ACHN (cell line): ENCODE measurements around the gene MCRIP2.
"Not testable (repeated sequence)": the region's sequence is repeated elsewhere in the genome, so short reads cannot be mapped to it uniquely, and the experiment has no call there.

Source experiments
- DNase-seq: peaks from one replicate; pipeline ENCODE4 v3.0.0-alpha.2; 2015
- in situ Hi-C: cut with HindIII; loops from 2 replicates; pipeline ENCODE4 v1.10.0; 2017; ENCODE audit warnings: low sequenced_read_pairs, low pct_ligation_motif_present, low pct_unique_long_range_greater_than_20kb

Gene MCRIP2, protein sequence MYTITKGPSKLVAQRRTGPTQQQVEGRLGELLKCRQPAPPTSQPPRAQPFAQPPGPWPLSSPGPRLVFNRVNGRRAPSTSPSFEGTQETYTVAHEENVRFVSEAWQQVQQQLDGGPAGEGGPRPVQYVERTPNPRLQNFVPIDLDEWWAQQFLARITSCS

DNA sequence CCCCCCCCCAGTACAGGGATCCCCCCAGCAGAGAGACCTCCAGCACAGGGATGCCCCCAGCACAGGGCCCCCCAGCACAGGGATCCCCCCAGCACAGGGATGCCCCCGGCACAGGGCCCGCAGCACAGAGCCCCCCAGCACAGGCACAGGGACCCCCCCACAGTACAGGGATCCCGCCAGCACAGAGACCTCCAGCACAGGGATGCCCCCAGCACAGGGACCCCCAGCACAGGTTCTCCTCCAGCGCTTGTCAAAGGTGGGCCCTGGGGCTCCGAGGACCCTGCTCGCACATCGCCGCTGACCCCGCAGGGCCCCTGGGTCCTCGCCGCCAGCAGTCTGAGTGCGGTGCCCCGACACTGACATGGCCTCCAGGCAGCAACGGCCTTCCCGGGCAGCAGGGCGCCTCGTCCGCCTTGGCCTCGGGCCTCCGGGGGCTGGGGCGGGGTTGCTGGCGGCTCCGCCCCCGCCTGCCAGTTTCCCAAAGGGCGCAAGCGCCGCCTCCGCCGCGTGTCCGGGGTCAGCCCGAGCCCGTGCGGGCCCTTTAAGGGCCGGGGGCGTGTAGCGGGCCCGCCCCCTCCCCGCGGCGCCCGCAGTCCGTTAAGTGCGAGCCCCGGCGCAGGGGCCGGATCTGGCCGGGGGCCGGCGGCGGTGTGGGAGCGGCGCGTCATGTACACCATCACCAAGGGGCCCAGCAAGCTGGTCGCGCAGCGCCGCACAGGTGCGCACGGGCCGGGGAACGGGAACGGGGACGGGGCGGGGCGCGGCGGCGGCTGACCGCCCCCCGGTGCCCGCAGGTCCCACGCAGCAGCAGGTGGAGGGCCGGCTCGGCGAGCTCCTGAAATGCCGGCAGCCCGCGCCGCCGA is at the start of gene MCRIP2:
Gene MCRIP2, plus strand, starts transcription at position 503 of the 863 bp plus-strand sequence. Its CDS starts 164 bp downstream, at position 667.
- DNase-seq, result peak; percentile 93
- in situ Hi-C loops, result no loop called here

DNA sequence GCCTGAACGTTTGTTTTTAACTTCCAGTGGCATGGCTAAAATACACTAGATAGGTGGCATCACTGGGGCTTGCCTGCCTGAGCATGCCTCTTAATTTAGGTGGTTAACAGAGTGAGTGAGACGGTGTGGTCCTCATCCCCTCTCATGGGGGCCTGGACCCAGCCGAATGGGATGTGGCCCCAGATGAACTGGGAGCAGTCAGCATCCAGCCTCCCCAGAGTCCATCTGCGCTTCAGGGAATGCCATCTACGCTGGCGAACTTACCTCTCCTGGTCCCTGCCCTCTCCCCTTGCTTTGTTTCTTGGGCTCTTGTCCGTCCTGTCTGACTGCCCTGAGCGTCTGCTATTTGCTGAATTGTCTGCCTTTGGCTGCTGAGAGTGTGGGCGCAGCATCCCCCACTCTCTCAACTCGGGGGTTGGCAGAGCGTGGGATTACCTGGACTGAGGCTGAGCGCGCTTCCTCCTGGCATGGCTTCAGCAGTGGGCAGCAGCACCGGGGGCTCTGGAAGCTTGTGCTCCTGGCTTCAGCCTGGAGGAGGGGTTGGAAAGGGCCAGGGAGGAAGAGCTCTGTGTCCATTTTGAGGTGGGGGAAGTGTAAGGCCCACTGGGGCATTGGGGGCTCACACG is 49.6 kb upstream of the MCRIP2 start:
- in situ Hi-C loops, result no loop called here
- DNase-seq, result no peak

DNA sequence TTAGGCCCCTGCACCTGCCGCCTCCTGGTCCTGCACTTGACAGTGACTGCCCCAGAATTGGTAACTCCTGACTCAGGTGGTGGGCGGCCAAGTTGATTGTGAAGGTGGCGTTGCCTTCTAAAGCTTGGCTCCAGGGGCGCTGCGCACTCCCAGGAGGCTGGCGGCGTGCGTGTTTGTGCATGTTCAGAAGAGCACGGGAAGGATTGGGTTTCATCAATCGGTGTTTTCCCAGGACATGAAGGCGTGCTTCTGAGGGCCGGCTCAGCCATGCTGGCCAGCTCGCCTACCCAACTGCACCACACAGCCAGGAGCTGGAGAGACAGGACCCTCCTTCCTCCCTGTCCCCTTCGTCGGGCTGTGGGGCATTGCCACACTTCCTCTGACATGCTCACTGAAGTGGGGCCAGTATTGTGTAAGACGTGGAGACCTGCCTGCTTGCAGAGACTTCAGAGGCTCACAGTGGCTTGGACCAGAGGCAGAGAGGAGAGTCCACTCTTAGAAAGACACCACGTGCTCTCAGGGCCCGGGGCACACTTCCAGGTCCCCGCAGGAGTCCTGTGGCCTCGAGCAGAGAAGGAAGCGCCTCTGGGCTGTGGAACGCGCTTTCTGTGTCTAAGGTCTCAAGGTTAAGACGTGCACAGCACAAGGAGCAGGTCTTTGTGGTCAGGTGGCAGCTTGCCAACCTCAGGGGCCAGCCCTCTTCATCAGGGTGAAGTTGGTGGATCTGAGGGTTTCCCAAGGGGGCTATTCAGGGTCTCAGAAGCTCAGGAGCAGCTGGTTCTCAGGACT is 48.9 kb upstream of the MCRIP2 start:
- DNase-seq, result no peak
- in situ Hi-C loops, result no loop called here

DNA sequence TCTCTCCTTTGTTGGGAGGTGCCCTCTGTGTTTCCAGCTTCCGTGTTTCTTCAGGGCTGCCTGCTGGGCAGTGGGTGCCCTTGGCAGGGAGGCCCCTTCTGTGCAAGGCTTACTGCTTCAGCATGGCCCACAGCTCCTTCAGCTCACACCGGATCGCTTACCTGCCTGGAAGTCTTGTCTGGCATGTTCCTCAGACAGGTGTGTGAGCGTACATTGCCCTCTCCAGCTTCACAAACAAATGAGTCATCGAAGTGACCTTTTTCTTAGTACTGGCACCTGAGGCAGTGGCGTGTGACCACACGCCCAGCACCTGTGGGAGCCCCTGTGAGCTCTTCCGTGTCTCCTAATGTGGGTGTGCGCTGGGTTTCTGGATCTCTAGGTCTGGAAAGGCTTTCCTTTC is 48.2 kb upstream of the MCRIP2 start:
- DNase-seq, result no peak
- in situ Hi-C loops, result no loop called here

DNA sequence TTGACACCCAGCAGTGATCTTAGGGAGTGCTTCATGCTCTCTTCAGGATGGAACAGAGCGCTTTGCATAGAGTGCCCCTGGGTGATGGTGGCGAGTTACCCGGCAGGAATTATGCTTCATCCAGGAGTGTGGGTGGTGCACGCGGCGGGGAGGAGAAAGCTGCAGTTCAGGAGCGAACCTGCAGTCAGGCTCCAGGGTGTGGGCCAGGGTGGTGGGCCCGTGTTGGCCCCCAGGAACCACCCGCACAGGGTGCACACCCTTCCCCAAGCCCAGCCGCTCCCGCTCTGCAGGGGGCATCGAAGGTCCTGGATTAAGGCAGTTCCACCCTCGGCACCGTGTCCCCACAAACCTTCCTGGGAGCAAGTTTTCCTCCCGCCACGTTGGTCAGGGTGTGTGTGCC is 47.8 kb upstream of the MCRIP2 start:
- no peak for DNase-seq
- in situ Hi-C loops, result no loop called here

DNA sequence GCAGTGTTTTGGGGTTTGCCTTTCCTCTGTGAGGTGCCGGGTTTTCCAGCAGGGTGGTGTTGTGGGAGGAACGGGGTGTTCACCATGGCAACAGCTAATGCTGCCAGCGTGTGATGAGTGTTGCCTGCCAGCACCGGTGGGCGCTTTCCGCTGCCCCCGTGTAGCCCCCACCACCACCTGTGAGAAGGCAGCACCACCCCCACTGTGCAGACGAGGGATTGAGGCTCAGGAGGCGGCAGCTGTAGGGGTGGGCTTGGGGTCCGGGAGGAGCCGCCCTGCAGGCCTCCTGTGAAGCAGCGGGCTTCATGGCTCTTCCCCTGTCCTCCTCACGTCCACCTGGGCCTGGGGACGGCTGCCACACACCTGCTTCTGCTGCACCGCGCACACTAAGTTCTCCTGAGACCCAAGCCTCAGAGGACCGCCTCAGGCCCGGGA is 46.5 kb upstream of the MCRIP2 start:
- DNase-seq, result no peak
- in situ Hi-C loops, result no loop called here

DNA sequence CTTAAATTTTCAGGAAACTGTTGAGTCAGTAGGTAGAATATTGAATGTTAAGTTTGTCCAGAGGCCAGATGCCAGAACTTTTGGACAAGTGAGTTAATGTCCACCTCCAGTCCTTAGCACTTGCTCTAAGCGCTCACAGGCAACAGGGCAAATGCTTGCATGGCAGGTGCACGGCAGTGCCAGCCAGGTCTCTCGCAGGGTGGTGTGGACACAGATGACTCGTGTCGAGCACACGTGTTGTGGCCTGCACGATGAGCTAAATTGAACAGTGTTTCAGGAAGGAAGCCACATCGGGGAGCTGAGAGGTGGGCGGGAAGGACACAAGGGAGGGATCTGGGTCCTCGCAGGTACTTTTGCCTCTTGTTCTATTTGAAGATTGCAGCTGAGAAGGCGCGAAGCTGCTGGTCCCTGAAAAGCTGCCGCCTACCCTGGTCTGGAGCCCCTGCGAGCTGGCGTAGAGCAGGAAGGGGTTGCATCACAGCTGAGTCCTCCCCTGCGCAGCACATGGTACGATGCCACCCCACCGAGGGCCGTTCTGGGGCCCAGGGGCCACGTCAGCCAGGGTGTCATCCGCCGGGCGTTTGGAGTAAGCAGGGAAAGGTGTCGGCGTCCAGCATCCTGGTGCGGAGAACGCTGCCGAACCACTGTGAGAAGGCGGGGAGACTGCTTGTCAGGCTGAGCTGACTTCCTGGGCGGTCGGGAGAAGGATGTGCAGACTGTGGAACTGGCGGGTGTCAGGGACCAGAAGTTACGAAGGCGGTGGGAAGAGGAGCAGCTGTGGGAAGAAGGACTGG is 45.5 kb upstream of the MCRIP2 start:
- DNase-seq, result no peak
- in situ Hi-C loops, result no loop called here

DNA sequence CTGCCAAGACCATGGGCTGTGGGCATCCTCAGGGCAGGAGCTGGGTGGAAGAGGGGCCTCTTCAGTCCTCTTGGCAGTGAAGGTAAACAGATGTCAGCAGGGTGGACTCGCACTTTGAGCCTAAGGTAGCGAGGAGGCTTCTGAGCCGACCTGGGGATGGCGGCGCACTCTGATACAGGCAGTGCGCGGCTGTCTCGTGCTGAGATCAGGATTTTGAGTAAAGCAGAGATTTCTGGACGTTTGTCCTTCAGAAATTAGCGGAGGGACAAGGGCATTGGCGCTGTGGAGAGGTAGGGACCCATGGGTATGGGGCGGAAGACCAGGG is 44.9 kb upstream of the MCRIP2 start:
- in situ Hi-C loops, result no loop called here
- no peak for DNase-seq

DNA sequence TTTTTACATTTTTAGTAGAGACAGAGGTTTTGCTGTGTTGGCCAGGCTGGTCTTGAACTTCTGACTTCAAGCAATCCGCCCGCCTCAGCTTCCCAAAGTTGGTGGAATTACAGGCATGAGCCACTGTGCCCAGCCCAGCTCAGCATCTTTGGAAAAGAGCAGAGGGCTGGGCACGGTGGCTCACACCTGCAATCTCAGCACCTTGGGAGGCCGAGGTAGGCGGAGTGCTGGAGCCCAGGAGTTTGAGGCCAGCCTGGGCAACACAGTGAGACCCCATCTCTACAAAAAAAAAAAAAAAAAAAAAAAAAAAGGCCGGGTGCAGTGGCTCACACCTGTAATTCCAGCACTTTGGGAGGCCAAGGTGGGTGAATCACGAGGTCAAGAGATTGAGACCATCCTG is 44.0 kb upstream of the MCRIP2 start:
- DNase-seq, in situ Hi-C loops: not testable (repeated sequence)

DNA sequence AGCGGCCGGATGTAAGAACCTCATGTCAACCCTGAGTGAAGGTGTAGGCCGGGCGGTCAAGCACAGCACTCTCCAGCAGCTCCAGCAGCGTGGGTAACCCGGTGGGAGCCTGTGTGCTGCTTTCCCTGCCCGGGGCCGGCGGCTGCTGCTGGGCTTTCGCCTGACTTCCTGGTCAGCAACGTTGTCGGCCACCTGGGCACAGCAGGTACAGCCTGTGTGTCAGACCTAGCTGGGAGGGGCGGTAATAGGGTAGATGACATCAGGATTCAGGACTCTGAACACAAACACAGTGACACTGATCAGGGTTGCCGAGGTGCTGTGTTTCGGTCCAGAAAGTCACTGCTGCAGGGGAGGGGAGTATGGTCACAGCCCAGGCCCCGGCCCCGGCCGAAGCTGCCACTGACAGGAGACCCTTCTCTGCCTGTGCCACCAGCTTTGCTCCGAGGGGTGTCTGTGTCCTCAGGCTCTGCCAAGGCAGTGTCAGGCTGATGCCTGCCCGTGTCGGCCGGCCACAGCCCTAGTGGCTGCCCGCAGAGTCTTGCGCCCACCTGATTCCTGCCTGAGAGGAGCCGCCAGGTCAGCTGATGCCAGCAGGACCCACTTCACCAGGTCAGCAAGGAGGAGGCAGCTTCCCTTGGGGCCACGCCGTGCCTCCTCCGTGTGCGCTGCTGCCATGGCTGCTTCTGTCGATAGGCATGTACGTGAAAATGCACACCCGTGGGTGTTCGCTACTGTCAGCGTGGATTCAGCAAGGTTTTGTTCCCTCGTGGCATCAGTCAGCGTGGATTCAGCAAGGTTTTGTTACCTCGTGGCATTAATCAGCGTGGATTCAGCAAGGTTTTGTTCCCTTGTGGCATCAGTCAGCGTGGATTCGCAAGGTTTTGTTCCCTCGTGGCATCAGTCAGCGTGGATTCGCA is 42.5 kb upstream of the MCRIP2 start:
- in situ Hi-C loops, result no loop called here

DNA sequence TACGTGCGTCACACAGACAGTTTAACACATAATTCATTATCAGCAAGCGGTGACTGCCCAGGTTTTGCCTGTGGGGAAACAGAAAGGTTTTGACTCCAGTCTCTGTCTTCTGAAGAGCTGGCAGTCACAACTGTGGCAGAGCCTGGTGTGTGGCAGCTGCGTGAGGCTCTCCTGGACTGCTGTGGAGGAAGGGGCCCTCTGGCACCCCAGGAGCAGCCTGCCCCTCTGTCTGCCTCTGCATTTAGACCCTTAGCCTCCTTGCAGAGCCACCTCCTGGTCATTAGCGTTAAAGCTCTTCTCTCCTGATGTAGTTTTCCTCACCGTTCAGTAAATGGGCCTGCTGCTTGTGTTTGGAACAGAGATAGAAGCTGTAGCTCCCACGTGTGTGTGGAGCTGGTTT is 40.8 kb upstream of the MCRIP2 start:
- in situ Hi-C loops, result no loop called here
- no peak for DNase-seq

More for the DNA sequence above, 42.5 kb upstream of the MCRIP2 start:
- DNase-seq, result no peak

DNA sequence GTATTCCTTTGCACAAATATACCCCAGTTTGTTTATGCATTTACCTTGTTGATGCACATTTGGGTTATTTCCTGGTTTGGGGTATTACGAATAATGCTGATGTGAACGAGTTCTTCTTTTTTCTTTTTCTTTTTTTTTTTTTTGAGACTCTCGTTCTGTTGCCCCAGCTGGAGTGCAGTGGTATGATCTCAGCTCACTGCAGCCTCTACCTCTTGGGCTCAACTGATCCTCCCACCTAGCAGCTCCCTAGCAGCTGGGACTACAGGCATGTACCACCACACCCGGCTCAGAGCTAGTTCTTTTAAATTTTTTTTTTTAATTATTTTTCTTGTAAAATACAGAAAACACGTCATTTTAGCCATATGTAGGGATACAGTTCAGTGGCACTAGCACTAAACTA is 37.7 kb upstream of the MCRIP2 start:
- in situ Hi-C loops, result no loop called here
- DNase-seq, result no peak

DNA sequence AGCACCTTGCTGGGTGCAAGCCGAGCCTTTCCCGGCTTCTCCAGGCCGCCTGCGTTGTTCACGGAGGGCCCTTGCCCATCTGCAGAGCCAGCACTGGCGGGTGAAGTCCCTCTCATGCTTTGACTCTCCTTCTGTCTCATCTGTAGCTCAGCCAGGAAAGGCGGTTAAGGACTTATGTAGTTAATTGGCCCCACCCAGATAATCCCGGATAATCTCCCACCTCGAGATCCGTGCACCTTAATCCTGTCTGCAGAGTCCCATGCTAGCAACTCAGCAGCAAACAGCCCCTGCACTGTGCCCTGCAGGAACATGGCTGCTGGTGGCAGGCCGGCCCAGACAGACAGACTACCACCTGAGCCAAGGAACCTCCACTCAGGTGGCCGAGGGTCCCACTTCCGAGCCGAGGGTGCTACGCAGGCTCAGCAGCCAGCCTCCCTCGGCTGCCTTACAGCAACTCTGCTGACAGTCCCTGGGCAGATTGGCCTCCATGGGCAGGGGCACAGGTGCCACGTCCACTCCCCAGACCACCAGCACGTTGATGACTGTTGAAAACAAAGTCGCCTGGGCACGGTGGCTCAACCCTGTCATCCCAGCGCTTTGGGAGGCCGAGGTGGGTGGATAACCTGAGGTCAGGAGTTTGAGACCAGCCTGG is 34.8 kb upstream of the MCRIP2 start:
- DNase-seq, result no peak
- in situ Hi-C loops, result no loop called here

DNA sequence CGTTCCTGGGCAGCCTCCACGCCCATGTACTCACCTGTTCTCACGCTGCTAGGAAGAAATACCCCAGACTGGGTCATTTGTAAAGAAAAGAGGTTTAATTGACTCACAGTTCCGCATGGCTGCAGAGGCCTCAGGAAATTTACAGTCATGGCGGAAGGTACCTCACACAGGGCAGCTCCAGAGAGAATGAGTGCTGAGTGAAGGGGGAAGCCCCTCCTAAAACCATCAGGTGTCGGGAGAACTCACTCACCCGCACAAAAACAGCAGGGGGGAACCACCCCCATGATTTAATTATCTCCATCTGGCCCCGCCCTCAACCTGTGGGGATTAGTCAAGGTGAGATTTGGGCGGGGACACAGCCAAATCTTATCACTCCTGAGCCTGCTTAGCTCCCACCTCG is 33.6 kb upstream of the MCRIP2 start:
- DNase-seq, result no peak
- in situ Hi-C loops, result no loop called here

DNA sequence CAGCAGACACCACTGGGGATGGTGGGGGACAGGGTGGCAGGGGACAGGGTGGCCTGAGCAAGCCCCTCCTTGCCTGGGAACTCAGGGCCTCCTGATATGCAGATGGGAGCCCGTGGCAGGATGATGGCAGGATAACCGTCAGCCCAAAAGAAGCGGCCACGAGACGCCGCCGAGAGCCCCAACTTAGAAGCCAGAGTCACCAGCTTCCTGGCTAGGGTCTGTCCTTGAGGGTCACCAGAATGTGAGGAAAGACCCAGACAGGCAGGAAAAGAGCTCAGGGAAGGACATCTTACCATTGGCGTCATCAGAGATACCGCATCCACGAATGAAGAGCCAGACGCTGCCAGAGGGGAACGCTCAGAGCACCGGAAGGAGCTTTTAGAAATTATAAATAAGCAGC is 32.3 kb upstream of the MCRIP2 start:
- DNase-seq, result no peak
- in situ Hi-C loops, result no loop called here

DNA sequence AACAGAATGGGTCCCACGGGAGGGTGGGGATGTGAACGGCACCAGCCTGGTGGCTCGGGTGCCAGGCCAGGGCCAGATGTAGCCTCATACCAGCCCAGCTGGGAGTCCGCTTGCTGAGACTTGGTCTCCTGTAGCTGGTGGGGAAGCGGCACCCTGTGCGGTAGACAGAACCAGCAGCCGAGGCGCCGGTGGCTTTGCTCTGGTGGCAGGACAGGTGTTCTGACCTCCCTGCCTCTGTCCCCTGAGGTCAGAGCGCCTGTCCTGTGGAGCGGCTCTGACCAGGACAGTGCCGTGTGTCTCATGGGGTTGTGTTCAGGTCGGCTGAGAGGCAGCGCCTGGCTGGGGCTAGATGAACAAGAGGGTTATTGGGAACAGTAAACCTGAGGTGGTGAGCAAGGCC is 31.6 kb upstream of the MCRIP2 start:
- in situ Hi-C loops, result no loop called here
- no peak for DNase-seq
